AG09309 (cell line): ENCODE data around the gene SPEF2.

ENCODE experiments used
- DNase-seq: peaks from one replicate; pipeline ENCODE4 v3.0.0-alpha.2; 2010; ENCODE audit warnings: low read depth
- H3K4me3 ChIP-seq: 2 replicates; pipeline ENCODE4 v1.5.1; 2011; ENCODE audit warnings: mild to moderate bottlenecking, low read depth, low read length, moderate library complexity; ENCODE audit not compliant: control insufficient read depth
- CTCF ChIP-seq: IDR thresholded peaks from 2 replicates; pipeline ENCODE4 v1.5.1; 2011; ENCODE audit warnings: mild to moderate bottlenecking, low read depth, low read length, inconsistent platforms; ENCODE audit not compliant: insufficient read depth, control insufficient read depth; ENCODE audit errors: missing control alignments

SPEF2 gene

GRCh38 chr5:35861718-35862117, 244.1 kb downstream of the SPEF2 start:
- H3K4me3 ChIP-seq = no peak overlapping the region
- no peak for DNase-seq
- no peak for TF ChIP-seq CTCF

GRCh38 chr5:35862126-35862525, 244.5 kb downstream of the SPEF2 start:
- TF ChIP-seq CTCF = no peak
- H3K4me3 ChIP-seq = no peak overlapping the region
- DNase-seq = no peak

- no peak overlapping the region for H3K4me3 ChIP-seq
- DNase-seq = no peak
- TF ChIP-seq CTCF = no peak
Measured at GRCh38 chr5:35863159-35863558, 245.5 kb downstream of the SPEF2 start.
